GM12874 (cell line): ENCODE results near the gene KCNG2.

Experiments used
- TF ChIP-seq, protein P1 (sequence below): IDR thresholded peaks from 2 replicates; pipeline ENCODE4 v1.5.1; 2011; ENCODE audit warnings: low read depth, mild to moderate bottlenecking, control low read depth, low read length, moderate library complexity; ENCODE audit not compliant: insufficient read depth

KCNG2 gene, protein sequence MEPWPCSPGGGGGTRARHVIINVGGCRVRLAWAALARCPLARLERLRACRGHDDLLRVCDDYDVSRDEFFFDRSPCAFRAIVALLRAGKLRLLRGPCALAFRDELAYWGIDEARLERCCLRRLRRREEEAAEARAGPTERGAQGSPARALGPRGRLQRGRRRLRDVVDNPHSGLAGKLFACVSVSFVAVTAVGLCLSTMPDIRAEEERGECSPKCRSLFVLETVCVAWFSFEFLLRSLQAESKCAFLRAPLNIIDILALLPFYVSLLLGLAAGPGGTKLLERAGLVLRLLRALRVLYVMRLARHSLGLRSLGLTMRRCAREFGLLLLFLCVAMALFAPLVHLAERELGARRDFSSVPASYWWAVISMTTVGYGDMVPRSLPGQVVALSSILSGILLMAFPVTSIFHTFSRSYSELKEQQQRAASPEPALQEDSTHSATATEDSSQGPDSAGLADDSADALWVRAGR

DNA sequence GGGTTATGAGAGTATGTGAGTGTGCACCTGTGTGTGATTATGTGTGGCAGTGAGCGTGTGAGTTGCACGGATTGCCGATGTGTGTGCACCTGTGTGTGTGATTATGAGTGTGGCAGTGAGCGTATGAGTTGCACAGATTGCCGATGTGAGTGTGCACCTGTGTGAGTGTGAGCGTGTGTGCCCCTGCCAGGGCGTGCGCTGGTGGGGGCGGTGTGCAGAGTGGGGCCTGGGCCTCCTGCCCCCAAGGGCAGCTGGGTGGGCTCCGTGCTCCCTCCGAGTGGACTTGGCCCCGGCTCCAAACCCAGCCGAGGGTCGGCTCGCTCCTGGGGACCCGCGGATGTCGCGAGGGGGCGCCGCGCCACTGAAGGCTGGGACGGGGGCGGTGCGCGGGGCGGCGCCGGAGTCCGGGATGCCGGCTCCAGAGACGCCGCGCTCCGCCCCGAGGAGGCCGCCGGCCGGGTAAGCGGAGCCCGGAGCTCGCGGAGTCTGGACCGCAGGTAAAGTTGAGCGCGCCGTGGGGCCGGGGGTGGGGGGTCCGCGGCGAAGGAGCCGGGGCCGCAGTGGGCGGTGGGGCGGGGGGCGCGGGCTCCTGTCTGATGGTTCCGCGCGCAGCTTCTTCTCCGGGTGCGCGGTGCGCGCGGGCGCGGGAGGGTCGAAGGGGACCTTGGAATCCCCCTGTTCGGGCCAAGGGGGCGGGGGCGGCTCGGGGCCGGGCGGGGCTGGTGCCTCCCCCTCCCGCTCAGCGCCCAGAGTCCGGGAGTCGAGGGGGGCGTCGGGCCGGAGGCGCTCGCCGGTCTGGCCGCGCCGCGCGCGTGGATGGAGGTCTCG lies at the start of gene KCNG2:
TSS of gene KCNG2 (plus strand) at position 421 of the 828 bp plus-strand sequence. CDS start 65,730 bp downstream, outside the sequence.
- TF ChIP-seq, protein P1, sequence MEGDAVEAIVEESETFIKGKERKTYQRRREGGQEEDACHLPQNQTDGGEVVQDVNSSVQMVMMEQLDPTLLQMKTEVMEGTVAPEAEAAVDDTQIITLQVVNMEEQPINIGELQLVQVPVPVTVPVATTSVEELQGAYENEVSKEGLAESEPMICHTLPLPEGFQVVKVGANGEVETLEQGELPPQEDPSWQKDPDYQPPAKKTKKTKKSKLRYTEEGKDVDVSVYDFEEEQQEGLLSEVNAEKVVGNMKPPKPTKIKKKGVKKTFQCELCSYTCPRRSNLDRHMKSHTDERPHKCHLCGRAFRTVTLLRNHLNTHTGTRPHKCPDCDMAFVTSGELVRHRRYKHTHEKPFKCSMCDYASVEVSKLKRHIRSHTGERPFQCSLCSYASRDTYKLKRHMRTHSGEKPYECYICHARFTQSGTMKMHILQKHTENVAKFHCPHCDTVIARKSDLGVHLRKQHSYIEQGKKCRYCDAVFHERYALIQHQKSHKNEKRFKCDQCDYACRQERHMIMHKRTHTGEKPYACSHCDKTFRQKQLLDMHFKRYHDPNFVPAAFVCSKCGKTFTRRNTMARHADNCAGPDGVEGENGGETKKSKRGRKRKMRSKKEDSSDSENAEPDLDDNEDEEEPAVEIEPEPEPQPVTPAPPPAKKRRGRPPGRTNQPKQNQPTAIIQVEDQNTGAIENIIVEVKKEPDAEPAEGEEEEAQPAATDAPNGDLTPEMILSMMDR: peak; percentile 27; the same call in 1 of the 2 replicates

GRCh38 chr18:79748321-79749180 lies 49.2 kb upstream of the KCNG2 start:
- TF ChIP-seq, protein P1: no peak

GRCh38 chr18:79749251-79750191 lies 48.2 kb upstream of the KCNG2 start:
- TF ChIP-seq, protein P1: no peak

GRCh38 chr18:79750980-79751571 lies 46.7 kb upstream of the KCNG2 start:
- TF ChIP-seq, protein P1: no peak

DNA sequence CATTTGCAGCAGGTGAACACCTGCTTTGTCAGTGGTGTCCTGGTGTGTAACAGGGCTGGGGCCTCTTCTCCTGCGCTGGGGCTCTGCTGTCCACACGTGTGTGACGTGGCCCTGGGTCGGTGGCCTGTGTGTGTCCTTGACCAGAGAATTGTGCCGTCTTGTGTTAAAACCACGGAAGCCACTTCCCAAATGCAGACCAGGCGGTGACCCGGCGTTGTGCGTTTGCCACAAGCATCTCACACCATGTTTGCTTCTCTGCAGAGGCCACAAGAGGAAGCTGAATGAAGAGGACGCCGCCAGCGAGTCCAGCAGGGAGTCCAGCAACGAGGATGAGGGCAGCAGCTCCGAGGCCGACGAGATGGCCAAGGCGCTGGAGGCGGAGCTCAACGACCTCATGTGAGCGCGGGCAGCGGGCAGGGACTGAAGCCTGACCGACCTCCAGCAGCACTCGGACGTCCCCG lies 44.3 kb upstream of the KCNG2 start:
- TF ChIP-seq, protein P1: no peak
